PC-3 (cell line): Measurements from ENCODE around the gene RNLS.

Source experiments
- CTCF ChIP-seq: fragments of 300-600 bp; sonication (generic); conservative IDR thresholded peaks from 2 replicates; pipeline ENCODE4 v1.5.1; 2017; ENCODE audit warnings: antibody characterized with exemption, low read depth, mild to moderate bottlenecking, low read length
- EZH2phosphoT487 ChIP-seq: fragments of 300-600 bp; sonication (generic); IDR thresholded peaks from 2 replicates; pipeline ENCODE4 v1.6.1; 2018; ENCODE audit warnings: mild to moderate bottlenecking, antibody characterized with exemption, low read length, borderline replicate concordance

GRCh38 chr10:88505680-88506215 is 77.4 kb downstream of the RNLS start:
- no peak for TF ChIP-seq CTCF
- TF ChIP-seq EZH2phosphoT487, result no peak
